ENCODE data around the gene CUL9.

Gene CUL9

DNA sequence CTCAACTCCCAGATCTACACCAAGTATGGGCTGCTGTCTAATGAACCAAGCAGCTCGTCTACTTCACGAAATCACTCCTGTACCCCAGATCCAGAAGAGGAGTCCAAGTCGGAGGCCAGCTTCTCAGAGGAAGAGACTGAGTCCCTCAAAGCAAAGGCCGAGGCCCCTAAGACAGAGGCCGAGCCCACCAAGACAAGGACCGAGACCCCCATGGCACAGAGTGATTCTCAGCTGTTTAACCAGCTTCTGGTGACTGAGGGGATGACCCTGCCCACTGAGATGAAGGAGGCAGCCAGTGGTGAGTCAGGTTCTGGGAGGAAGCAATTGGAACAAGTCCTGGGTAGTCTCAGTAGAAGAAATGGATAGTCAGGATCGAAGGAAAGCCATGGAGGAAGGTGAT, 5.8 kb downstream of the CUL9 start:
- FAIRE-seq (no peak), DNase-seq (ENCODE audit: insufficient read length, low spot score) (no peak)
- TF ChIP-seq, protein P1, sequence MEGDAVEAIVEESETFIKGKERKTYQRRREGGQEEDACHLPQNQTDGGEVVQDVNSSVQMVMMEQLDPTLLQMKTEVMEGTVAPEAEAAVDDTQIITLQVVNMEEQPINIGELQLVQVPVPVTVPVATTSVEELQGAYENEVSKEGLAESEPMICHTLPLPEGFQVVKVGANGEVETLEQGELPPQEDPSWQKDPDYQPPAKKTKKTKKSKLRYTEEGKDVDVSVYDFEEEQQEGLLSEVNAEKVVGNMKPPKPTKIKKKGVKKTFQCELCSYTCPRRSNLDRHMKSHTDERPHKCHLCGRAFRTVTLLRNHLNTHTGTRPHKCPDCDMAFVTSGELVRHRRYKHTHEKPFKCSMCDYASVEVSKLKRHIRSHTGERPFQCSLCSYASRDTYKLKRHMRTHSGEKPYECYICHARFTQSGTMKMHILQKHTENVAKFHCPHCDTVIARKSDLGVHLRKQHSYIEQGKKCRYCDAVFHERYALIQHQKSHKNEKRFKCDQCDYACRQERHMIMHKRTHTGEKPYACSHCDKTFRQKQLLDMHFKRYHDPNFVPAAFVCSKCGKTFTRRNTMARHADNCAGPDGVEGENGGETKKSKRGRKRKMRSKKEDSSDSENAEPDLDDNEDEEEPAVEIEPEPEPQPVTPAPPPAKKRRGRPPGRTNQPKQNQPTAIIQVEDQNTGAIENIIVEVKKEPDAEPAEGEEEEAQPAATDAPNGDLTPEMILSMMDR (IDR thresholded peaks at IDR 0.05; ENCODE audit: insufficient read depth, missing control alignments): no peak

DNA sequence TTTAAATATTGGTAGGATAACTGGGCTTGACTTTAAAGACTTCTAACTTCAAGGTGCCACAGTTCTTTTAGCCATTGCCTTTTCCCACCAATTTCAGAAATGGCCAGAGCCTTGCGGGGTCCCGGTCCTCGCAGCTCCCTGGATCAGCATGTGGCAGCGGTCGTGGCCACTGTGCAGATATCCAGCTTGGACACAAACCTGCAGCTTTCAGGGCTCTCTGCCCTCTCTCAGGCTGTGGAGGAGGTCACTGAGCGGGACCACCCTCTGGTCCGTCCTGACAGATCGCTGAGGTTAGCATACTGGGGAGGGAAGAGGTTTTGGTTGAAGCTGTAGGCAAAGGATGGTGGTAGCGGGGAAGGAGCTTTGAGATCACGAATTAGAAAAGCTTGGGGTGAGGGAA, 6.4 kb downstream of the CUL9 start:
- DNase-seq (ENCODE audit: insufficient read length, low spot score) (no peak), FAIRE-seq (no peak)
- TF ChIP-seq, protein P1 (IDR thresholded peaks at IDR 0.05; ENCODE audit: insufficient read depth, missing control alignments): no peak

DNA sequence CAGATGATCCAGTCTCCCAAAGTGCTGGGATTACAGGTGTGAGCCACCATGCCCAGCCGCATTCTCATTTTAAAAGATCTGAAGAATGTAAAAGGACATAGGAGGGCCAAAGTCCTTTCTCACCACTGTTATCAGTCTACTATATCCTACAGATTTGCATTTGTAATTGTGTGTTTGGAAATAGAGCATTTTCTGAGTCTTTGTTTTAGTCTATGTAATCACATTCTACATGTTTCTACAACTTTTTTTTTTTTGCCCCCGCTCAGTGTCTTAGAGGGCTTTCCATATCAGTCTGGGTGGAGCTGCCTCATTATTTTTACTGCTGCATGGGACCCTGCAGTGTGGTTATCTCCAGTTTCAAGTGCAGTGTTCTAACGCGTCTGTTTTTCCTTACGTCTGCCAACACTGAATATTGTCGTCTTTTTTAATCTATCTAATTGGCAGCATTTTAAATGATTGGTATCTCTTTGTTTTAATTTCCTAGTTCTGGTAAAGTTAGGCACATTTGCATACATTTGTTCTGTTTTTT, 7.8 kb downstream of the CUL9 start:
- TF ChIP-seq, protein P1 (IDR thresholded peaks at IDR 0.05; ENCODE audit: insufficient read depth, missing control alignments): no peak
- no peak for DNase-seq (ENCODE audit: insufficient read length, low spot score)
- FAIRE-seq: no peak

DNA sequence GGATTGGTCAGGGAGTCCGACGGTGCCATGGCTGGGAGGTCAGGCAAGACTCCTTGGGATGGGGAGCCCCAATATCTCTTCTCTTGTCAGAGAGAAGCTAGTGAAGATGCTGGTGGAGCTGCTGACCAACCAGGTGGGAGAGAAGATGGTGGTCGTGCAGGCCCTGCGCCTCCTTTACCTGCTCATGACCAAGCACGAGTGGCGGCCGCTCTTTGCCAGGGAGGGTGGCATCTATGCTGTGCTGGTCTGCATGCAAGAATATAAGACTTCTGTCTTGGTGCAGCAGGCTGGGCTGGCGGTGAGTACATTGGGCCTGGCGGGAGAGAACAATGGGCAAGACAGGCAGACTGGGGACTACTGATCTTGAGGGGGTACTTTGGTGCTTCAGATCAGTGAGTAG, 10.9 kb downstream of the CUL9 start:
- no peak for FAIRE-seq
- DNase-seq (ENCODE audit: insufficient read length, low spot score): no peak
- TF ChIP-seq, protein P1 (IDR thresholded peaks at IDR 0.05; ENCODE audit: insufficient read depth, missing control alignments): no peak

DNA sequence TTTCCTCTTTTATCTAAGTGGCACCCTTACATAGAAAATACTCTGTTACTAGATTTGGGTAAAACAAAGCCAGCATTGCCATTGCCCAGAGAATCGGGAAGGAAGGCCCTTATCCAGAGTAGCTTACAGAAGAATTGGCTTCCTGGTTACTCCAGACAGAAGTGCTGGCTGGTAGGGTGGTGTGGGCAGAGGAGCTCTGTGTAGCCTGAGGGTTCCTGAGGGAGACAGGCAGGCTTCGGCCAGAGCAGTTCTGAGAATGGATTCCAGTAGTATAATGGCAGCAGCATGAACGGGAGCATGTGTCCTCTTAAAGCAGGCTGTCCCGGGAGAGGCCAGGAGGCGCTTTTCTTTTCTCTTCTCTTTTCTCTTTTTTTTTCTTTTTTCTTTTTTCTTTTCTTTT, 11.9 kb downstream of the CUL9 start:
- TF ChIP-seq, protein P1 (IDR thresholded peaks at IDR 0.05; ENCODE audit: insufficient read depth, missing control alignments): no peak
- DNase-seq (ENCODE audit: insufficient read length, low spot score) (no peak), FAIRE-seq (no peak)

DNA sequence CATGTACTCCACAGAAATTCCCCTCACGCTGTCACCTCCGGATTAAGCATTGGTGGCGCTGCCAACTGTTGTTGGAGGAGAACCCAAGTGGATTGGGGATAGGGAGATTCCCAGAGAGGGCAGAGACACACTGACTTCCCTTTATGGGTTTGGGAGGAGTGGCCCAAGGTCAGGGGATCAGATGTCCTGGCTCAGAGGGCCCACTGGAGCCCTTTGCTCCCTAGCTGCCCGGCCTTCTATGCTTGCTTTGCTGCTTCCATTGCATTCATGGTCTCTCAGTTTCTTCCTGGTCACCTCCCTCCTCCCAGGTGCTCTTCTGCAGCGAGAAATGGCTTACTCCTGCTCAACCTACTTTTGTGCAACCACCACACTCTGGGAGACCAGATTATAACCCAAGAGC, 14.3 kb downstream of the CUL9 start:
- TF ChIP-seq, protein P1 (IDR thresholded peaks at IDR 0.05; ENCODE audit: insufficient read depth, missing control alignments): no peak
- FAIRE-seq (no peak), DNase-seq (ENCODE audit: insufficient read length, low spot score) (no peak)

DNA sequence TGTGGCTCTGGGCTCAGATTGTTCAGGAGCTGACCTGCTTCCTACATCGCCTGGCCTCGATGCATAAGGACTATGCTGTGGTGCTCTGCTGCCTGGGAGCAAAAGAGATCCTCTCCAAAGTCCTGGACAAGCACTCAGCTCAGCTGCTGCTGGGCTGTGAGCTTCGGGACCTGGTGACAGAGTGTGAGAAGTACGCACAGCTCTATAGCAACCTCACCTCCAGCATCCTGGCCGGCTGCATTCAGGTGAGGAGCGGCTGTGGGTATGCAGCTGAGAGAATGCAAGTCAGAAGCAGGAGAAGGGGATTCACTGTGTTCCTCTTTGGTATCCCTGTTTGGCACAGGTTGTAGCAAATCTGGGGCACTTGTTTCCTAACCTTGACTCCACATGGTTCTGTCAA, 17.9 kb downstream of the CUL9 start:
- DNase-seq (ENCODE audit: insufficient read length, low spot score) (no peak), FAIRE-seq (no peak)
- TF ChIP-seq, protein P1 (IDR thresholded peaks at IDR 0.05; ENCODE audit: insufficient read depth, missing control alignments): no peak
